Liver (tissue), 3 donors: ENCODE measurements around the gene C1QL2.

Source experiments
- CTCF ChIP-seq: fragments of 150-350 bp; IDR thresholded peaks from 2 replicates; pipeline ENCODE4 v1.5.1; 2017; ENCODE audit warnings: improper control_type of control experiment, low read depth, low read length; ENCODE audit not compliant: missing input control
- RAD21 ChIP-seq, 2 donors: IDR thresholded peaks; 2 replicates each; pipeline ENCODE4 v1.6.1; 2016; ENCODE audit warnings: antibody characterized with exemption in 2 of 2, mild to moderate bottlenecking in 2 of 2
- TAF1 ChIP-seq: conservative IDR thresholded peaks from 2 replicates; pipeline ENCODE4 v1.6.1; 2016; ENCODE audit warnings: antibody characterized with exemption, mild to moderate bottlenecking
- donor health status: healthy.
- donor health status: healthy.

GRCh38 chr2:119180892-119181291, 22.3 kb upstream of the C1QL2 start:
- TF ChIP-seq CTCF (no peak), TAF1 (no peak), RAD21 (IDR thresholded peaks at IDR 0.05) (no peak)
